ENCODE measurements around the gene MMS22L. TPM values are rescaled to one million over a fixed set of nuclear protein-coding genes. Genes with fewer than 3 reads are reported as not detected.
"Not testable (repeated sequence)": the region's sequence is repeated elsewhere in the genome, so short reads cannot be mapped to it uniquely, and the experiment has no call there.

The MMS22L gene
- total RNA-seq, 2 experiments from 2014 or later, result 39.1 to 40.4 TPM

GRCh38 chr6:97155447-97155846 is 127.6 kb downstream of the MMS22L start:
- H3K4me1 Mint-ChIP-seq, H3K9me3 Mint-ChIP-seq, H3K27me3 Mint-ChIP-seq, H3K4me3 Mint-ChIP-seq, CTCF ChIA-PET, DNase-seq, H3K27ac Mint-ChIP-seq, POLR2A ChIA-PET: not testable (repeated sequence)
- H3K36me3 Mint-ChIP-seq (ENCODE audit: low read depth), result peaks cover 53% of the 10 kb centered on the region

DNA sequence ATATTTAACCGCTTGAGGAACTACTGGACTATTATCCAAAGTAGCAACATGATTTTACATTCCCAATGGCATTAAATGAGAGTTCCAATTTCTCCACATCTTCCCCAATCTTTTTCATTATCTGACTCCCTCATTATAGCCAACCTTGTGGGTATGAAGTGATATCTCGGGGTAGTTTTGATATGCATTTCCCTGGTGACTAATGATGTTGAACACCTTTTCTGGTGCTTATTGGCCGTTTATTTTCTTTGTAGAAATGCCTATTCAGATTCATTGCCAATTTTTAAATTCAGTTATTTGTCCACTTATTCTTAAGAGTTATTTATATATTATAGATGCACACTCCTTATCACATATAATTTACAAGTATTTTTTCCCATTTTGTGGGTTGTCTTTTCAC is 129.0 kb downstream of the MMS22L start:
- DNase-seq, result no peak
- H3K4me3 Mint-ChIP-seq, result no peak overlapping the region
- ChIA-PET POLR2A (interaction anchor here (0.6 kb wide), 1 partner anchor 72 kb away, joined by 3 read pairs; no protein-coding TSS in a partner anchor), CTCF (no interaction called here)
- H3K27ac Mint-ChIP-seq, result no peak overlapping the region
- H3K27me3 Mint-ChIP-seq, result no peaks in the 10 kb centered on the region
- H3K9me3 Mint-ChIP-seq, result peaks cover 6% of the 10 kb centered on the region
- no peaks in the 10 kb centered on the region for H3K4me1 Mint-ChIP-seq
- H3K36me3 Mint-ChIP-seq (ENCODE audit: low read depth), result peaks cover 52% of the 10 kb centered on the region

- no peak for DNase-seq
- ChIA-PET POLR2A (no interaction called here), CTCF (no interaction called here)
- Mint-ChIP-seq H3K27ac (no peak overlapping the region), H3K9me3 (peaks cover 3% of the 10 kb centered on the region), H3K4me3 (no peak overlapping the region), H3K27me3 (no peaks in the 10 kb centered on the region), H3K4me1 (no peaks in the 10 kb centered on the region), H3K36me3 (ENCODE audit: low read depth) (peaks cover 34% of the 10 kb centered on the region)
These were observed 131.4 kb downstream of the MMS22L start for GRCh38 chr6:97151601-97152000.

DNA sequence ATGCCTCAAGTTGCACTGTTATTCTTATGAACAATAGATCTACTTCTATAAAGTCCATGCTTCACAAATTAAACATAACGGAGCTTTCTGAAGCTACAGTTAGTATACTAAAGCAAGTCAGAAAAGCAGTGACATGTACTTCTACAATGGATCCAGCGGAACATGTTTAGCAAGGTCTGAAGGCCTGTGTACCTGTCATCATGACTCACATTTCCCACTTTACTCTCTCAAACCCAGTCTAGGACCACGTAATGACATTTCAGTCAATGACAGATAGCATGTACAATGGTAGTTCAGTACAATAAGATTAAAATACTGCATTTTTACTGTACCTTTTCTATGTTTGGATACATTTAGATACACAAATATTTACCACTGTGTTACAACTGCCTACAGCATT is 132.1 kb downstream of the MMS22L start:
- Mint-ChIP-seq H3K27ac (no peak overlapping the region), H3K4me1 (no peaks in the 10 kb centered on the region), H3K27me3 (no peaks in the 10 kb centered on the region), H3K9me3 (peaks cover 3% of the 10 kb centered on the region), H3K36me3 (ENCODE audit: low read depth) (peaks cover 28% of the 10 kb centered on the region), H3K4me3 (no peak overlapping the region)
- ChIA-PET POLR2A (no interaction called here), CTCF (no interaction called here)
- no peak for DNase-seq

GRCh38 chr6:97147421-97147820 is 135.6 kb downstream of the MMS22L start:
- Mint-ChIP-seq H3K9me3 (no peaks in the 10 kb centered on the region), H3K4me3 (no peak overlapping the region), H3K4me1 (no peaks in the 10 kb centered on the region), H3K36me3 (ENCODE audit: low read depth) (peaks cover 34% of the 10 kb centered on the region), H3K27me3 (no peaks in the 10 kb centered on the region), H3K27ac (no peak overlapping the region)
- DNase-seq, result no peak
- ChIA-PET POLR2A (no interaction called here), CTCF (no interaction called here)

- CTCF ChIA-PET, result no interaction called here
- Mint-ChIP-seq H3K9me3 (no peaks in the 10 kb centered on the region), H3K4me3 (no peak overlapping the region), H3K27me3 (no peaks in the 10 kb centered on the region), H3K4me1 (no peaks in the 10 kb centered on the region), H3K36me3 (ENCODE audit: low read depth) (peaks cover 32% of the 10 kb centered on the region), H3K27ac (no peak overlapping the region)
- DNase-seq, result no peak
- POLR2A ChIA-PET, result no interaction called here
These were observed 137.3 kb downstream of the MMS22L start for GRCh38 chr6:97145691-97146090.

DNA sequence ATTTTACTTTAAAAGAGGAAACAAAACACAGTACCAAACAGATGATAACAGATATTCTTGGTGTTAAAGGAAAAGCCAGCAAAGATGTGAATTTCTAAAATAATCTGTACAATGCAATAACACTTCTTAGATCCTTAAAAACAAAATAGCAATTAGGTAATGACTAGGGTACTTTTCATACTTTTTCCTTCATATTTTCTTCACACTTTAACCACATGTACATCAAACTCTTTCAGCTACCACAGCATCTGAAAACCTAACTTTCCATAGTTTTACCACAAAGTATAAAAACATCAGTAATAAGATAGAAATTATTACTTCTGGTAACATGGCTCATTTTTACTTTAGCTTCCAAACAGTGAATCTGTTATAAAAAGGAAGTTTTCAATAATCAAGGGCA is 141.3 kb downstream of the MMS22L start:
- ChIA-PET CTCF (no interaction called here), POLR2A (no interaction called here)
- H3K4me1 Mint-ChIP-seq, result no peaks in the 10 kb centered on the region
- no peak for DNase-seq
- H3K9me3 Mint-ChIP-seq, result no peaks in the 10 kb centered on the region
- H3K27ac Mint-ChIP-seq, result no peak overlapping the region
- H3K36me3 Mint-ChIP-seq (ENCODE audit: low read depth), result peaks cover 21% of the 10 kb centered on the region
- H3K27me3 Mint-ChIP-seq, result no peaks in the 10 kb centered on the region
- H3K4me3 Mint-ChIP-seq, result no peak overlapping the region

DNA sequence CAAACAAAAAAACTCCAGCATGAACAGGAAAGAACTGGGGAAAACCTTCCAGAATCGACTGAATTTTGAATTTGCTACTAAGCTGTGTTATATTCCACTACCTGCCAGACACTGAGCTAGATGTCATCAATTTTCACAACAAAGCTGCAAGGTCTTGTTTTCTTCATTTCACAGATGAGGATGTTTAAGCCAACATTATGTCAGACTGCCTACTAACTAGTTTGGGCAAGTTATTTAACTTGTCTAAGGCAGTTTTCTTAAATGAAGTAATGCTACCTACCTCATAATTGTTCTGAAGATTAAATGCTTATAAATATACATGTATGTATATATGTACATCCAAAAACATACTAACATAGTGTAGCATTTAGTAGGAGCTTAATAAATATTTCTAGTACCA is 144.4 kb downstream of the MMS22L start:
- Mint-ChIP-seq H3K36me3 (ENCODE audit: low read depth) (peaks cover 9% of the 10 kb centered on the region), H3K4me3 (no peak overlapping the region), H3K27me3 (no peaks in the 10 kb centered on the region), H3K9me3 (no peaks in the 10 kb centered on the region), H3K27ac (no peak overlapping the region), H3K4me1 (no peaks in the 10 kb centered on the region)
- DNase-seq, result no peak
- ChIA-PET POLR2A (no interaction called here), CTCF (interaction anchor here (1.0 to 2.3 kb wide), 2 partner anchors 11 to 25 kb away, joined by 4 to 6 read pairs; no protein-coding TSS in a partner anchor)

DNA sequence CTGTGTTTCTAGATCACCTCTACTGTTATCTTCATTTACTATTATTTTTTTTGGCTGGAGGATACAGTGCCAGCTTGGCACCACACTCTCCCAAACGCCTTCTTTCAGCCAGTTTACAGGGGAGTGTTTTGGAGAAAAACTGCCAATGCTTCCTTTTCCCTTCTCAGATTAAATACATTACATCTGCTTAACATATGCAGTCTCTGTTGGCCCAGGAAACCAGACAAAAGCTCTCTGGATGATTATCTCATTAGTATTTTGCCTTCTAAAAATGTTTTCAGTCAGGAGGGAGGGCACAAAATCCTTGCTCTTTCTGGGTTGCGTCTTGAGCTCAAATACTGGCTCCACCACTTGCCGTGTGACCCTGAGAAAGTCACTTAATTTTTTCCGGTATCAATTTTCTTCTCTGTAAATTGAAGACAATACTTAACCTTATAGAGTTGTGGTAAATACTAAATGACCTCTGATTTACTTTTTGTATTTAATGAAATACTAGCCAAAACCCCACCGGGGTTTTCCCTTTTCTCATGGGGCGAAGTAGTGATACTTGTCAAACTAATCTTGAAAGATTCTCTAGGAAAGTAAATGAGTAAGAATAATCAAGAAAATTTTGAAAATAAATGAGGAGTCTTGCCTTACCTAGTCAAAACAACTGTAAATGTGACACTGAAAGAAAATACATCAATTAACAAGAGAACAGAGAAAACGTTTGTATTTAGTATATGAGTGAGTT is 146.2 kb downstream of the MMS22L start:
- H3K9me3 Mint-ChIP-seq, result no peaks in the 10 kb centered on the region
- H3K4me3 Mint-ChIP-seq, result no peak overlapping the region
- no peak for DNase-seq
- POLR2A ChIA-PET, result no interaction called here
- peaks cover 4% of the 10 kb centered on the region for H3K36me3 Mint-ChIP-seq (ENCODE audit: low read depth)
- no peaks in the 10 kb centered on the region for H3K27me3 Mint-ChIP-seq
- no peak overlapping the region for H3K27ac Mint-ChIP-seq
- CTCF ChIA-PET, result no interaction called here
- no peaks in the 10 kb centered on the region for H3K4me1 Mint-ChIP-seq

DNA sequence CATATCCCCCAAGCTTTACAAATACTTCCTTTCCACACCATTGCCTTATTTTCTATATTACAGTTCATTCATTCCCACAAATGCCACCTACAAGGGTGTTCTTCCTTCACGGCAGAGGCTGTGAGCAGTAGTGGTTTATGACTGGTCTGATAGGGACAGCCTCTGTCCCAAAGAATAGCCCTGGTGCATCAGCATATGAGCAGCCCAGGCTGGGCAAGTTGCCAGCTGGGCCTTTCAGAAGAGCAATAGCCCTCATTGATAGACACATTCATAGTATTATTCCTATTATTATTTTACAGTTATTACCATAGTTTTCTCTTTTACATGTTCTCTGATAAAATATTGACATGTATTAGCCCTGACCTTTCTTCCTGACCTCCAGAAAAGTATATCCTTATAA is 149.9 kb downstream of the MMS22L start:
- no peak overlapping the region for H3K4me3 Mint-ChIP-seq
- H3K9me3 Mint-ChIP-seq, result no peaks in the 10 kb centered on the region
- CTCF ChIA-PET, result no interaction called here
- no peaks in the 10 kb centered on the region for H3K4me1 Mint-ChIP-seq
- H3K27me3 Mint-ChIP-seq, result no peaks in the 10 kb centered on the region
- no peaks in the 10 kb centered on the region for H3K36me3 Mint-ChIP-seq (ENCODE audit: low read depth)
- POLR2A ChIA-PET, result no interaction called here
- no peak overlapping the region for H3K27ac Mint-ChIP-seq
- DNase-seq, result no peak

DNA sequence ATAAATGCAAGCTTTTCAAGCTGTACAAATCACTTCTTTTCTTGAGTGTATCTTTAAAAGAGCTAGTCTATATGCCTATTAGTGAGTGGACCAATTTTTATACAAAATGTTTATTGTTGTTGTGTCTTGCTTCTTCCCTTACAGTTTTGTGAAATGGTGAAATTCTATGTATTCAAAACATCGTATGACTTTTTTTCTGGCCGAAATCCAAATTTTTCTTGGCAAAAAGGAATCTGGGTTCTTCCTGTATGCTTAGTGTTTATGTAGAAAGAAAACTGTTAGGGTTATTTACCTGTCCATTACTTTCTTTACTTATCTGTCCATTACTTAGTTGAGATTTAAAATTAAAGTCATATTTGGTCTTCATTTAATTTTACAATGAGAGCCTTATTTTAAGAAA is 153.9 kb downstream of the MMS22L start:
- ChIA-PET POLR2A (no interaction called here), CTCF (no interaction called here)
- Mint-ChIP-seq H3K9me3 (no peaks in the 10 kb centered on the region), H3K27ac (no peak overlapping the region), H3K36me3 (ENCODE audit: low read depth) (no peaks in the 10 kb centered on the region), H3K27me3 (no peaks in the 10 kb centered on the region), H3K4me1 (no peaks in the 10 kb centered on the region), H3K4me3 (no peak overlapping the region)
- no peak for DNase-seq

GRCh38 chr6:97128507-97128906 is 154.5 kb downstream of the MMS22L start:
- H3K4me1 Mint-ChIP-seq, result no peaks in the 10 kb centered on the region
- CTCF ChIA-PET, result interaction anchor here (1.9 kb wide), 1 partner anchor 10 kb away, joined by 6 read pairs; no protein-coding TSS in a partner anchor
- no peak overlapping the region for H3K27ac Mint-ChIP-seq
- H3K4me3 Mint-ChIP-seq, result no peak overlapping the region
- no peaks in the 10 kb centered on the region for H3K27me3 Mint-ChIP-seq
- no peak for DNase-seq
- no peaks in the 10 kb centered on the region for H3K9me3 Mint-ChIP-seq
- H3K36me3 Mint-ChIP-seq (ENCODE audit: low read depth), result no peaks in the 10 kb centered on the region
- POLR2A ChIA-PET, result no interaction called here

GRCh38 chr6:97123652-97124051 is 159.4 kb downstream of the MMS22L start:
- no peak overlapping the region for H3K27ac Mint-ChIP-seq
- H3K36me3 Mint-ChIP-seq (ENCODE audit: low read depth), result no peaks in the 10 kb centered on the region
- no peak overlapping the region for H3K4me3 Mint-ChIP-seq
- no peaks in the 10 kb centered on the region for H3K4me1 Mint-ChIP-seq
- H3K9me3 Mint-ChIP-seq, result peaks cover 3% of the 10 kb centered on the region
- ChIA-PET CTCF (no interaction called here), POLR2A (no interaction called here)
- DNase-seq, result no peak
- H3K27me3 Mint-ChIP-seq, result no peaks in the 10 kb centered on the region

DNA sequence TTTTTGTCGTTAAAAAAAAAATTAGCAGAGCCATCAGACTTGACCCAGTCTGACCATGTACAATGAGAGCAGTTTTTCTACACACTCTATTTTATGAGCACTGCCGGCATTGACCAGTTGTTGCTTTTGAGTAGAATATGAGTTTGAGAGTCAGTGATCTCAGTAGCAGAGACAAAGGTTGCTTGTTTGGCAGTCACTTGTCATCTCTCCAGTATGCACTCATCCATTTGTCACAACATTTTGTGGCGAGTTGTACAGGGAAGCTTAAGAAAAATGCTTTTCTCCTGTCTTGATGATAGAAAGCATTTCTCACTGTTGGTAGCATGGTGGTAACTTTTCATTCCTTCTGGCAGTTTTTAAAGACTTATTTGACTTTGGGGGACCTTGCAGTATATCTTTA is 159.9 kb downstream of the MMS22L start:
- ChIA-PET CTCF (no interaction called here), POLR2A (no interaction called here)
- Mint-ChIP-seq H3K9me3 (peaks cover 3% of the 10 kb centered on the region), H3K27me3 (no peaks in the 10 kb centered on the region), H3K36me3 (ENCODE audit: low read depth) (no peaks in the 10 kb centered on the region), H3K4me3 (no peak overlapping the region), H3K4me1 (no peaks in the 10 kb centered on the region), H3K27ac (no peak overlapping the region)
- DNase-seq, result no peak

Data from activated CD4-positive, alpha-beta T cell treated with anti-CD3 and anti-CD28 coated beads, Interleukin-2, amount 10 ng/mL, durations not matched to agents 7 days and 5 days (primary cell).